HFFc6 (cell line): ENCODE measurements around the gene TLX3. TPM values are rescaled to one million over a fixed set of nuclear protein-coding genes. Genes with fewer than 3 reads are reported as not detected.
"Not testable (repeated sequence)": the region's sequence is repeated elsewhere in the genome, so short reads cannot be mapped to it uniquely, and the experiment has no call there.

Experiments used
- DNase-seq: peaks from one replicate; pipeline ENCODE4 v3.0.0-alpha.2; 2018
- H3K27ac Mint-ChIP-seq: 2 replicates; pipeline ENCODE4 v1.8.0; 2020; ENCODE audit warnings: mild to moderate bottlenecking, mixed read lengths
- H3K27me3 Mint-ChIP-seq: 2 replicates; pipeline ENCODE4 v1.8.0; 2021; ENCODE audit warnings: mild to moderate bottlenecking, moderate library complexity, mixed read lengths; ENCODE audit not compliant: insufficient read depth
- H3K36me3 Mint-ChIP-seq: 2 replicates; pipeline ENCODE4 v1.8.0; 2021; ENCODE audit warnings: low read depth, mixed read lengths
- H3K4me1 Mint-ChIP-seq: 2 replicates; pipeline ENCODE4 v1.8.0; 2020; ENCODE audit warnings: low read depth, mixed read lengths
- H3K4me3 Mint-ChIP-seq: 2 replicates; pipeline ENCODE4 v1.8.0; 2020; ENCODE audit warnings: mild to moderate bottlenecking, moderate library complexity, mixed read lengths
- H3K9me3 Mint-ChIP-seq: 2 replicates; pipeline ENCODE4 v1.8.0; 2020; ENCODE audit warnings: mild to moderate bottlenecking, mixed read lengths
- total RNA-seq, 6 experiments: library from RNA; stranded (reverse); fragmentation: NEBNext Ultra II Directional; extraction: Animal tissue kit (Norgen Biotek cat#: 25700); gene quantifications; 2 replicates in 1 of 6; 3 replicates in 5 of 6; pipeline ENCODE4 v1.2.3, GENCODE V29; 2021
- TF ChIP-seq, protein P1 (sequence below): fragments of 200-600 bp; sonication (generic); IDR thresholded peaks from 2 replicates; pipeline ENCODE4 v1.5.0; 2021; ENCODE audit warnings: antibody characterized with exemption, mild to moderate bottlenecking

The TLX3 gene
- total RNA-seq, 6 experiments from 2014 or later, result not detected

GRCh38 chr5:171355302-171355724 is 46.3 kb downstream of the TLX3 start:
- Mint-ChIP-seq H3K27ac (no peak overlapping the region), H3K9me3 (no peaks in the 10 kb centered on the region), H3K4me1 (no peaks in the 10 kb centered on the region), H3K4me3 (no peak overlapping the region), H3K27me3 (peaks cover 4% of the 10 kb centered on the region), H3K36me3 (no peaks in the 10 kb centered on the region)
- TF ChIP-seq, protein P1, sequence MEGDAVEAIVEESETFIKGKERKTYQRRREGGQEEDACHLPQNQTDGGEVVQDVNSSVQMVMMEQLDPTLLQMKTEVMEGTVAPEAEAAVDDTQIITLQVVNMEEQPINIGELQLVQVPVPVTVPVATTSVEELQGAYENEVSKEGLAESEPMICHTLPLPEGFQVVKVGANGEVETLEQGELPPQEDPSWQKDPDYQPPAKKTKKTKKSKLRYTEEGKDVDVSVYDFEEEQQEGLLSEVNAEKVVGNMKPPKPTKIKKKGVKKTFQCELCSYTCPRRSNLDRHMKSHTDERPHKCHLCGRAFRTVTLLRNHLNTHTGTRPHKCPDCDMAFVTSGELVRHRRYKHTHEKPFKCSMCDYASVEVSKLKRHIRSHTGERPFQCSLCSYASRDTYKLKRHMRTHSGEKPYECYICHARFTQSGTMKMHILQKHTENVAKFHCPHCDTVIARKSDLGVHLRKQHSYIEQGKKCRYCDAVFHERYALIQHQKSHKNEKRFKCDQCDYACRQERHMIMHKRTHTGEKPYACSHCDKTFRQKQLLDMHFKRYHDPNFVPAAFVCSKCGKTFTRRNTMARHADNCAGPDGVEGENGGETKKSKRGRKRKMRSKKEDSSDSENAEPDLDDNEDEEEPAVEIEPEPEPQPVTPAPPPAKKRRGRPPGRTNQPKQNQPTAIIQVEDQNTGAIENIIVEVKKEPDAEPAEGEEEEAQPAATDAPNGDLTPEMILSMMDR, result no peak
- DNase-seq, result no peak

GRCh38 chr5:171357843-171358242 is 48.8 kb downstream of the TLX3 start:
- H3K4me1 Mint-ChIP-seq, result no peaks in the 10 kb centered on the region; the same call in 1 of the 2 replicates
- no peak overlapping the region for H3K27ac Mint-ChIP-seq
- no peaks in the 10 kb centered on the region for H3K9me3 Mint-ChIP-seq
- TF ChIP-seq, protein P1, result no peak
- H3K36me3 Mint-ChIP-seq, result no peaks in the 10 kb centered on the region
- DNase-seq, result no peak
- H3K27me3 Mint-ChIP-seq, result peaks cover 5% of the 10 kb centered on the region; the same call in 1 of the 2 replicates
- no peak overlapping the region for H3K4me3 Mint-ChIP-seq

- H3K27me3 Mint-ChIP-seq, H3K36me3 Mint-ChIP-seq, DNase-seq, H3K9me3 Mint-ChIP-seq, H3K27ac Mint-ChIP-seq, H3K4me3 Mint-ChIP-seq, H3K4me1 Mint-ChIP-seq: not testable (repeated sequence)
Measured at GRCh38 chr5:171361151-171361550, 52.1 kb downstream of the TLX3 start.

Other genes starting within 250 kb of the TLX3 start
- gene NPM1, start 78.6 kb downstream of the TLX3 start, total RNA-seq, result 1,000 to 10,000 TPM; 1,557 to 2,328 (median 1,897) TPM
- gene FGF18, start 110.4 kb downstream of the TLX3 start, total RNA-seq, result under 1 TPM in 2 of 6 experiments, not detected in 4; 0.16 to 0.17 TPM